Peyer's patch (tissue), 4 donors: ENCODE results near the gene SEPTIN12. TPM values are rescaled to one million over a fixed set of nuclear protein-coding genes. Genes with fewer than 3 reads are reported as not detected.
A peak's percentile ranks its signal among the peaks of the same experiment; 100 is the strongest.

Source experiments
- DNase-seq, 3 donors: peaks; one replicate each; pipeline ENCODE4 v3.0.0-alpha.2; 2017 to 2019
- H3K27ac ChIP-seq, 4 donors: fragments of 200-600 bp; sonication (generic); one replicate each; pipeline ENCODE4 v1.5.1; 2016 to 2019
- H3K27me3 ChIP-seq, 2 donors: fragments of 200-600 bp; sonication (generic); one replicate each; pipeline ENCODE4 v1.5.1; 2019
- H3K36me3 ChIP-seq, 3 donors: fragments of 200-600 bp; sonication (generic); one replicate each; pipeline ENCODE4 v1.5.1; 2016 to 2019
- H3K4me1 ChIP-seq, 4 donors: fragments of 200-600 bp; sonication (generic); one replicate each; pipeline ENCODE4 v1.5.1; 2016 to 2019
- H3K4me3 ChIP-seq, 4 donors: fragments of 200-600 bp; sonication (generic); 1 replicate in 3 of 4; 2 replicates in 1 of 4; pipeline ENCODE4 v1.5.1; 2016 to 2019; ENCODE audit warnings: mild to moderate bottlenecking in 1 of 4
- H3K9me3 ChIP-seq, 4 donors: fragments of 200-600 bp; sonication (generic); one replicate each; pipeline ENCODE4 v1.5.1; 2016 to 2019; ENCODE audit warnings: mild to moderate bottlenecking in 1 of 4
- CTCF ChIP-seq, 6 experiments: fragments of 450-650 bp in 4 of 6; fragments of 200-600 bp in 2 of 6; sonication (generic) in 1 of 6; IDR thresholded peaks; one replicate each; pipeline ENCODE4 v1.5.1; 2017 to 2019; ENCODE audit warnings: antibody characterized with exemption in 6 of 6, mild to moderate bottlenecking in 3 of 6, moderate library complexity in 1 of 6
- POLR2A ChIP-seq, 2 donors: fragments of 450-650 bp; IDR thresholded peaks; one replicate each; pipeline ENCODE4 v1.5.1; 2017; ENCODE audit warnings: antibody characterized with exemption in 2 of 2, mild to moderate bottlenecking in 2 of 2, moderate library complexity in 2 of 2
- total RNA-seq, 4 donors: library from RNA; depleted of rRNA; stranded (reverse); fragments of >200 nt; gene quantifications; one replicate each; pipeline ENCODE4 v1.1.0, GENCODE V29; 2016

The SEPTIN12 gene
- total RNA-seq, 4 donors from 2014 or later: not detected

GRCh38 chr16:4772351-4772750 is 15.8 kb downstream of the SEPTIN12 start:
- TF ChIP-seq POLR2A (IDR thresholded peaks at IDR 0.05): no peak
- no peak for TF ChIP-seq CTCF (IDR thresholded peaks at IDR 0.05)

DNA sequence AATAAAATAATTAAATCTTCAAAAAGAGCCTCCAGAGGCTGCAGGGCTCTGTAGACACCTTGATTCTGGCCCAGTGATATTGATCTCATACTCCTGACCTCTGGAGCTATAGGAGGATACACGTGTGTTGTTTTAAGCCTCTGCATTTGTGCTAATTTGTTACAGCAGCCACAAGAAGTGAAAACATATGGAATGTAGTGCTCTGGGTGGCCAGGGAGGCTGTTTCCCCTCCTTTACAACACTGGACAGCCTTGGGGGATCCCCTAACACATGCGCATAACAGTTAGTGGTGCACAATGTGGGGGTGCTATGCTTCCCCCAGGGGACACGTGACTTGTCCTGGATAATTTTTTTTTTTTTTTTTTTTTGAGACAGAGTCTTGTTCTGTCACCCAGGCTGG is 16.5 kb downstream of the SEPTIN12 start:
- Histone ChIP-seq H3K9me3 (no peaks in the 10 kb centered on the region), H3K27ac (no peak overlapping the region), H3K4me1 (peaks cover 0 to 15% (median 9%) of the 10 kb centered on the region in 4 donors), H3K36me3 (no peaks in the 10 kb centered on the region), H3K4me3 (no peak overlapping the region), H3K27me3 (no peaks in the 10 kb centered on the region)
- no peak for TF ChIP-seq POLR2A (IDR thresholded peaks at IDR 0.05)
- no peak for TF ChIP-seq CTCF (IDR thresholded peaks at IDR 0.05)
- no peak for DNase-seq

More at GRCh38 chr16:4772351-4772750, 15.8 kb downstream of the SEPTIN12 start:
- Histone ChIP-seq H3K4me1 (peaks cover 0 to 13% (median 8%) of the 10 kb centered on the region in 4 donors), H3K27ac (no peak overlapping the region), H3K27me3 (no peaks in the 10 kb centered on the region), H3K36me3 (no peaks in the 10 kb centered on the region), H3K9me3 (no peaks in the 10 kb centered on the region), H3K4me3 (no peak overlapping the region)
- no peak for DNase-seq

DNA sequence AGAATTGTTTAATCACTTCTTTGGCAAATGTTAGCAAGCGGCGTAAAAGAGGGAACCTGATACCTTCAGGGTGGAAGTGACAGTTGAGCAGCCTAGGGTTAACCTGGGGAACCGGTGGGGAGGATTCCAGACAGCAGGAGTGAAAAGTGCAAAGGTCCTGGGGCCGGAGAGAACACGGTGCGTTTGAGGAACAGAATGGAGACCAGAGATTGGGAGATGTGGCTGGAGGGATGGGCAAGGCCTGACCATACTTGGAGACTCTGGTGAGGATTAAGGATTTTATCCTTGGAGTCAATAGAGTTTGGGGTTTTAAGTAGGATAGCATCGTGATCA is 18.9 kb downstream of the SEPTIN12 start:
- TF ChIP-seq CTCF (IDR thresholded peaks at IDR 0.05) (no peak), POLR2A (IDR thresholded peaks at IDR 0.05) (no peak)
- DNase-seq: no peak
- peak overlapping the region in 1 of 4 donors; percentile 90 for H3K27ac ChIP-seq
- H3K9me3 ChIP-seq: no peaks in the 10 kb centered on the region
- H3K4me3 ChIP-seq: peak overlapping the region in 3 of 4 donors; percentile 40 to 78 (median 68)
- peaks cover 0 to 29% (median 14%) of the 10 kb centered on the region in 4 donors for H3K4me1 ChIP-seq
- no peaks in the 10 kb centered on the region for H3K27me3 ChIP-seq
- peaks cover 0 to 8% (median 0%) of the 10 kb centered on the region in 3 donors for H3K36me3 ChIP-seq

DNA sequence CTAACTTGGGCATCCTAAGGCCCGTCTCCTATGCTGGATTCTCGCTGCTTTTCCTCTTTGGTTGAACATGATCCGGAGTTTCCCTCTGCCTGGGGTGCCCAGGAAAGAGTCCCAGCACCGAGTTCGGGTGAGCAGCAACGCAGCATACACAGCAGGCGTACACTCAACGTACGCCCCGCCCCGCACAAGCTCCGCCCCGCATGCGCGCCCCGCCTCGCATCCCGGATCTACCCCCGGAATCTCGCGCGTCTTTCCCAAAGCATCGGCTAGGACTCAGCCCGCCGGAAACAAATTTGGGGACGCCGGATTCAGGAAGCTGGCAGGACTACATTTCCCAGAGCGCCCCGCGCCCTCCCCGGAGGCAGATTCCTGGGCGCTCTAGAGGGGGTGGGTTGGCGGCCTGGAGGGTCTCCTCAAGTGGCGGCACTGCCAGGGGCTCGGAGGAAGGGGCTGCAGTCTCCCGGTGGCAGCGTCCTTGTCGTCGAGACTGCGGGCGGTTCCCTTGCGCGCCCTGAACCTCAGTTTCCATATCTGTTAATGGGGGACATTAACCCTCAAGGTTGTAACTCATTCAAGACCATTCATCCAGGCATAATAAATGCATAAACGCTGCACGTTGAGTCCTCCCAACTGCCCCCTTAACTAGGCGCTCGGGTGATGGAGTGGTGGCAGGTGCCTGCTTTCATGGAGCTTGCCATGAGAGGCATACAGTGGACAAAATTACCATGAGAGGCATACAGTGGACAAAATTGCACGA is 19.4 kb downstream of the SEPTIN12 start:
- no peaks in the 10 kb centered on the region for H3K27me3 ChIP-seq
- TF ChIP-seq CTCF (IDR thresholded peaks at IDR 0.05): no peak
- TF ChIP-seq POLR2A (IDR thresholded peaks at IDR 0.05): peak; percentile 68 to 89
- H3K27ac ChIP-seq: peak overlapping the region; percentile 72 to 90 (median 86)
- DNase-seq: peak; percentile 92 to 99 (median 98)
- no peaks in the 10 kb centered on the region for H3K9me3 ChIP-seq
- peak overlapping the region; percentile 40 to 78 (median 60) for H3K4me3 ChIP-seq
- H3K36me3 ChIP-seq: peaks cover 0 to 13% (median 0%) of the 10 kb centered on the region in 3 donors
- H3K4me1 ChIP-seq: peaks cover 0 to 29% (median 14%) of the 10 kb centered on the region in 4 donors

GRCh38 chr16:4767872-4768548 is 20.1 kb downstream of the SEPTIN12 start:
- H3K27ac ChIP-seq: peak overlapping the region; percentile 72 to 90 (median 86)
- peaks cover 0 to 20% (median 0%) of the 10 kb centered on the region in 3 donors for H3K36me3 ChIP-seq
- TF ChIP-seq CTCF (IDR thresholded peaks at IDR 0.05) (no peak), POLR2A (IDR thresholded peaks at IDR 0.05) (no peak)
- H3K4me1 ChIP-seq: peaks cover 0 to 33% (median 14%) of the 10 kb centered on the region in 4 donors
- DNase-seq: peak in 1 of 3 donors; percentile 23
- H3K4me3 ChIP-seq: peak overlapping the region; percentile 40 to 78 (median 60)
- H3K9me3 ChIP-seq: no peaks in the 10 kb centered on the region
- H3K27me3 ChIP-seq: no peaks in the 10 kb centered on the region
